Naive B cell (primary cell): Measurements from ENCODE around the gene MVD. TPM values are rescaled to one million over a fixed set of nuclear protein-coding genes. Genes with fewer than 3 reads are reported as not detected.

Experiments used
- ATAC-seq, 2 donors: fragments of 150-1000 bp; cut with Tn5 transposase; 2 replicates each; pipeline ENCODE4 v1.10.0; 2021; ENCODE audit warnings: low read depth in 2 of 2, mild to moderate bottlenecking in 2 of 2, moderate library complexity in 2 of 2
- DNase-seq: peaks from one replicate; pipeline ENCODE4 v3.0.0; 2022
- H3K27ac Mint-ChIP-seq, 6 donors: one replicate each; pipeline ENCODE4 v1.8.0; 2020 to 2022; ENCODE audit warnings: mild to moderate bottlenecking in 6 of 6, mixed read lengths in 6 of 6, moderate library complexity in 5 of 6, inconsistent platforms in 2 of 6
- H3K27me3 Mint-ChIP-seq, 3 donors: one replicate each; pipeline ENCODE4 v1.8.0; 2021 to 2022; ENCODE audit warnings: mixed read lengths in 3 of 3, mild to moderate bottlenecking in 1 of 3
- H3K36me3 Mint-ChIP-seq, 2 donors: one replicate each; pipeline ENCODE4 v1.8.0; 2020 to 2022; ENCODE audit warnings: mixed read lengths in 2 of 2, inconsistent platforms in 1 of 2, mild to moderate bottlenecking in 1 of 2
- H3K4me1 Mint-ChIP-seq, 3 donors: one replicate each; pipeline ENCODE4 v1.8.0; 2020 to 2022; ENCODE audit warnings: mixed read lengths in 3 of 3, inconsistent platforms in 1 of 3, mild to moderate bottlenecking in 1 of 3, moderate library complexity in 1 of 3
- H3K4me3 Mint-ChIP-seq, 8 donors: one replicate each; pipeline ENCODE4 v1.8.0; 2020 to 2022; ENCODE audit warnings: mild to moderate bottlenecking in 8 of 8, mixed read lengths in 8 of 8, moderate library complexity in 8 of 8, inconsistent platforms in 2 of 8
- H3K9me3 Mint-ChIP-seq, 7 donors: one replicate each; pipeline ENCODE4 v1.8.0; 2020 to 2022; ENCODE audit warnings: mixed read lengths in 7 of 7, mild to moderate bottlenecking in 5 of 7, inconsistent platforms in 2 of 7, moderate library complexity in 1 of 7
- polyA plus RNA-seq, 6 donors: library from polyadenylated mRNA; unstranded; fragments of 300-500 nt; fragmentation: Illumina TruSeq; gene quantifications; one replicate each; pipeline ENCODE4 v1.2.3, GENCODE V29; 2021; ENCODE audit warnings: low read depth in 6 of 6

MVD gene
- polyA plus RNA-seq, 6 donors from 2014 or later: 9.7 to 36.1 (median 18.2) TPM

DNA sequence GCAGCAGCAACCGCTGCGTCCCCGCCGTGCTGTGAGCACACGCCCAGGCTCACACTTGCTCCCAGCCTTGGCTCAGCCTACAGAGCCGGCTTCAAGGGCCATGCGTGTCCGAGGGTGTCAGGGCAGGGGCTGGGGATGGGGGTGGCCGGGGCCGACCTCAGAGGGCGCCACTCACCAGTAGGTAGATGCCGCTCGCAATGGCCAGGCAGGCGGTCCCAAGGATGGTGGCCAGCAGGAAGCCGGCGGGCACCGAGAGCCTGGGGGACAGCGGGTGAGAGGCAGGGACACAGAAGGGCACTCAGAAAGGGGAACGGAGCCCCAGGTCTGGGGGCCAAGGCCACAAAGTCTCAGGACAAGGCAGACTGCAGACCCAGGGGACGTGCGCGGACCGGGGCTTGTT, 16.9 kb downstream of the MVD start:
- H3K4me1 Mint-ChIP-seq: peaks cover 40 to 58% (median 48%) of the 10 kb centered on the region in 3 donors

DNA sequence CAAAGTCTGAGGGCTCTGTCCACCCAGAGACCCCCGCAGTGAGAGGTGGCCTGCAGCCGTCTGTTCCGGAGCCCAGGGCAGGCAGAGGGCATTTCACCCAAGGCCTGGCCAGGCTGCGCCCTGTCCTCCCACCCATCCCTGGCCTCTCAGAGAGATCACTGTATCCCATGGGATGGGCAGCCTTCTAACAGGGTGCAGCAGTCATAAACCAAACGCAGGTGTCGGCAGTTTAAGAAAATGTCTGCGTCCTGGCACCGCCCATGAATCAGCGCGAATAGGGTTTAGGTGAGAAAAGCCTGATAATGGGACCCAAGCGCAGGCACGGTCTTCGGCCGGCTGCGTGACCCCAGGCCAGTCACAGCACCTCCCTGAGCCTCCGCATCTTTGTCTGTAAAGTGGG, 17.4 kb downstream of the MVD start:
- Mint-ChIP-seq H3K4me1 (peaks cover 43 to 63% (median 53%) of the 10 kb centered on the region in 3 donors), H3K27ac (peak overlapping the region in 2 of 6 donors; percentile 28 to 47), H3K36me3 (peaks cover 0 to 12% of the 10 kb centered on the region in 2 donors), H3K9me3 (no peaks in the 10 kb centered on the region), H3K4me3 (peak overlapping the region in 4 of 8 donors; percentile 9 to 69 (median 50)), H3K27me3 (no peaks in the 10 kb centered on the region)
- ATAC-seq: no peak
- no peak for DNase-seq

More for the DNA sequence above, 16.9 kb downstream of the MVD start:
- no peaks in the 10 kb centered on the region for H3K27me3 Mint-ChIP-seq
- no peak for DNase-seq
- no peak overlapping the region for H3K27ac Mint-ChIP-seq
- H3K36me3 Mint-ChIP-seq: peaks cover 0 to 12% of the 10 kb centered on the region in 2 donors
- no peak for ATAC-seq
- H3K9me3 Mint-ChIP-seq: no peaks in the 10 kb centered on the region
- H3K4me3 Mint-ChIP-seq: peak overlapping the region in 3 of 8 donors; percentile 10 to 47 (median 44)

DNA sequence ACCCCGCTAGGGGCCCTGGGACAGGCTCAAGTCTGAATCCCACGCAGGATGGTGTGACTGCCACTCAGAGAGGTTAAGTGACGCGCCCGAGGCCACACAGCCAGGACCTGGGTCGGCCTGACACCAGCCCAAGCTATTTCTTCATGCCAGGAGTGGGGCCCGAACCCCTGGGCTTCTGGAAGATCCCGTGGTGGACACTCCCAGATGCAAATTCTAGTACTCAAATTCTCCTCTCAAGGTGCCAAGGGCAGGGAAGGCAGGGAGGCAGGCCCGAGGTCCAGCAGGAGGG, 19.3 kb downstream of the MVD start:
- Mint-ChIP-seq H3K4me1 (peaks cover 47 to 63% (median 57%) of the 10 kb centered on the region in 3 donors), H3K9me3 (no peaks in the 10 kb centered on the region), H3K27me3 (no peaks in the 10 kb centered on the region)

DNA sequence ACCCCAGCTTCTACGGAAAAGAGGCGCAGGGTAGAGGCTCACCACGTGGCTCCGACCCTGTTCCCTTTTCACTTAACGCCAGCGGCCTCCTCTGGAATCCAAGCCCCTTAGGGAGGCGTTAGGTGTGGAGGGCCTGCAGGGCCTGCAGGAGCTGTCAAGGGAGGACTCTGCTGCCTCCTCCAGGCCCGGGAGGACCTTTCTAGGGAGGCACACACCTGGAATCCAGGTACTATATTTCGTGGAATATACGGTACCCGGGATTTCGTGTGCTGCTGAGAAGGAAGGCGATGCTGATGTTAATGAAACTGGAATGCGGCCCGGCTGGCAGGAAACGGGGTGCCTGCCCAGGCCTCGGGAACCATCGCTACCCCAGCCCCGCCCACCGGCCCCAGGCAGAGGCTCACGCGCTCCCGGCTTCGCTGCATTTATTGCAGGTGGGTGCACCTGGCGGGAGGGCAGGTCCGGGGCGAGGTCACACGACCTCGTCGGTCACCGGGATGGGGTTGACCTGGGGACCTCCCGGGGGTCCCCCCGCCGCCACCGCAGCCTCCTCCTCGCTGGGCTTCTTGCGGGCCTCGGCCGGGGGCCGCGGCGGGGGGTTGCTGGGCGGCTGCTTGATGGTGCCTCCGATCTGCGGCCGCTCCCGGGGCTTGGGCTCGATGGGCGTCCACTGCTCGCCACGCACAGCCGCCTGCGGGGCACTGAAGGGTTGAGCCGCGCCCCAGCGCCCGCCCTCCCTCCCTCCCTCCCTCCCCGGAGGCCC, 19.8 kb downstream of the MVD start:
- Mint-ChIP-seq H3K36me3 (peaks cover 0 to 6% of the 10 kb centered on the region in 2 donors), H3K4me1 (peaks cover 50 to 64% (median 57%) of the 10 kb centered on the region in 3 donors), H3K27me3 (no peaks in the 10 kb centered on the region), H3K9me3 (no peaks in the 10 kb centered on the region), H3K27ac (no peak overlapping the region), H3K4me3 (peak overlapping the region in 1 of 8 donors; percentile 44)
- ATAC-seq (no peak), DNase-seq (no peak)

More for the DNA sequence above, 19.3 kb downstream of the MVD start:
- ATAC-seq (no peak), DNase-seq (no peak)
- Mint-ChIP-seq H3K4me3 (peak overlapping the region in 1 of 8 donors; percentile 59), H3K27ac (peak overlapping the region in 1 of 6 donors; percentile 63), H3K36me3 (peaks cover 0 to 6% of the 10 kb centered on the region in 2 donors)

DNA sequence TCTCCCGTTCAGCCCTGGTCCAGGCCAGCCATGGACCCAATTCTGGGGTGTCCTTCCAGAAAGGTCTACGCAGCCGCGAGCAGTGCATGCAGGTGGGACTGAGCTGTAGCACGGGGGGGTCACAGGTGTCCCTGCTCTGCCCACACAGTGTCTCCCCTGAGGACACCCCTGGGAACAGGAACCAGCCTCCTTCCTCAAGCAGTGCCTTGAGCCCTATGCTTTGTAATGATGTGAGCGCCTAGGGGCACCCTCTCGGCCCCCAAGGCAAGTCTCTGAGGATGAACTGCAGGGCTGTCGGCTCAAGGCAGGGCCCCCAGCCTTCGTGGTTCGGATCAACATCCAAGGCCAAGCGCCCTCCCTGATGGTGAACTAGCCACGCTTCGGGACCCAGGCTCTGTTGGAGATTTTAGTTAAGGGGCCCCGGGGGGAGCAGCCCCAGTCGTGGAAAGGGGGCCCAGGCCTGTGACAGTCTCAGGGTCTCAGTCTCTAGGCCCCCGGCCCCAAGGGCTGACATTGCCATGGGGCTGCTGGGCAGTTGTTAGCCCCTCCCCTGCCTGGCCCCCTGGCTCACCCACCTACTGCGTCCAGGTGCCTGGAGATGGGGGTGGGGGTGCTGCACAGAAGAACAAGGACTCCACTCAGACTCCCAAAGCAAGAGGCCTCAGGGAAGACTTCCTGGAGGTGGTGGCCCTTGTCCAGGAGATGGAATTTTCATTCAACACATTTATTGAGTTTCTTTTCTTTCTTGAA, 22.2 kb downstream of the MVD start:
- H3K27me3 Mint-ChIP-seq: no peaks in the 10 kb centered on the region
- peak overlapping the region; percentile 38 to 93 (median 83) for H3K27ac Mint-ChIP-seq
- H3K9me3 Mint-ChIP-seq: no peaks in the 10 kb centered on the region
- ATAC-seq (peak; percentile 22 to 34), DNase-seq (peak; percentile 40)
- peaks cover 56 to 74% (median 71%) of the 10 kb centered on the region in 3 donors for H3K4me1 Mint-ChIP-seq
- H3K4me3 Mint-ChIP-seq: peak overlapping the region; percentile 55 to 90 (median 71)
- H3K36me3 Mint-ChIP-seq: peaks cover 0 to 6% of the 10 kb centered on the region in 2 donors

DNA sequence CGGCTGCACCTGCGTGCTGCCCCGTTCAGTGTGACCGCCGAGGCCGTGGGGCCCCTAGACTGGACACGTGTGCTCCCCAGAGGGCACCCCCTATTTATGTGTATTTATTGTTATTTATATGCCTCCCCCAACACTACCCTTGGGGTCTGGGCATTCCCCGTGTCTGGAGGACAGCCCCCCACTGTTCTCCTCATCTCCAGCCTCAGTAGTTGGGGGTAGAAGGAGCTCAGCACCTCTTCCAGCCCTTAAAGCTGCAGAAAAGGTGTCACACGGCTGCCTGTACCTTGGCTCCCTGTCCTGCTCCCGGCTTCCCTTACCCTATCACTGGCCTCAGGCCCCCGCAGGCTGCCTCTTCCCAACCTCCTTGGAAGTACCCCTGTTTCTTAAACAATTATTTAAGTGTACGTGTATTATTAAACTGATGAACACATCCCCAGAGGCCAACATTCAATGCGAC, 22.8 kb downstream of the MVD start:
- no peak for ATAC-seq
- H3K4me1 Mint-ChIP-seq: peaks cover 57 to 74% (median 71%) of the 10 kb centered on the region in 3 donors

DNA sequence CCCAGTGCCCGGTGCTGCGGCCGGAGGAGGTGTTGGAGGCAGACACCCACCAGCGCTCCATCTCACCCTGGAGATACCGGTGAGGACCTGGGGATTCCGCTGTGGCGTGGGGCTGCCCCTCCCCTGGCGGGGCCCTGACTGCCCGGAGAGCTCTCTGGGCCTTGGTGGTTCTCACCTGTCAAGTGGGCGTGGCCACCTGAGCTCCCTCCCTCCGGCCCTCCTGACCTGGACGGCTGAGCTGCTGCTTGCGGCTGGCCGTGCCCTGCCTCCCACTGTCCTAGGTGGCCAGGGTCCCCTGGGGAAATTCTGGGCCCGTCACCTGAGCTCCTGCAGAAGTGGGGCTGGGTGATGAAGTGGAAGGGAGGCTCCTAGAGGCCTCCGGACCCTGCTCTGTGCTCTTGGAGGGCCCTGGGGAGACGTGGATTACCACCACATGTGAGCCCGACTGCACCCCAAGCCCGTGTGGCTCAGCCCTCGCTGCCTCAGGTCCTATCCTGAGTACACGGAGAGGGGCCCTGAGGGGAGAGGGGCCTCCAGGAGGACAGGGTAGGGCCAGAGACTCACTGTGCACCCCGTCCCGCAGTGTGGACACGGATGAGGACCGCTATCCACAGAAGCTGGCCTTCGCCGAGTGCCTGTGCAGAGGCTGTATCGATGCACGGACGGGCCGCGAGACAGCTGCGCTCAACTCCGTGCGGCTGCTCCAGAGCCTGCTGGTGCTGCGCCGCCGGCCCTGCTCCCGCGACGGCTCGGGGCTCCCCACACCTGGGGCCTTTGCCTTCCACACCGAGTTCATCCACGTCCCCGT, 23.5 kb downstream of the MVD start:
- H3K27ac Mint-ChIP-seq: peak overlapping the region in 1 of 6 donors; percentile 93
- H3K4me1 Mint-ChIP-seq: peaks cover 52 to 70% (median 65%) of the 10 kb centered on the region in 3 donors
- ATAC-seq (peak; percentile 15 to 19), DNase-seq (no peak)
- no peaks in the 10 kb centered on the region for H3K27me3 Mint-ChIP-seq
- H3K36me3 Mint-ChIP-seq: no peaks in the 10 kb centered on the region
- no peaks in the 10 kb centered on the region for H3K9me3 Mint-ChIP-seq
- peak overlapping the region; percentile 55 to 90 (median 71) for H3K4me3 Mint-ChIP-seq

More for the DNA sequence above, 22.8 kb downstream of the MVD start:
- H3K27me3 Mint-ChIP-seq: no peaks in the 10 kb centered on the region
- no peaks in the 10 kb centered on the region for H3K9me3 Mint-ChIP-seq
- peaks cover 0 to 4% of the 10 kb centered on the region in 2 donors for H3K36me3 Mint-ChIP-seq
- peak overlapping the region; percentile 55 to 90 (median 71) for H3K4me3 Mint-ChIP-seq
- no peak for DNase-seq
- H3K27ac Mint-ChIP-seq: peak overlapping the region in 5 of 6 donors; percentile 62 to 93 (median 89)

DNA sequence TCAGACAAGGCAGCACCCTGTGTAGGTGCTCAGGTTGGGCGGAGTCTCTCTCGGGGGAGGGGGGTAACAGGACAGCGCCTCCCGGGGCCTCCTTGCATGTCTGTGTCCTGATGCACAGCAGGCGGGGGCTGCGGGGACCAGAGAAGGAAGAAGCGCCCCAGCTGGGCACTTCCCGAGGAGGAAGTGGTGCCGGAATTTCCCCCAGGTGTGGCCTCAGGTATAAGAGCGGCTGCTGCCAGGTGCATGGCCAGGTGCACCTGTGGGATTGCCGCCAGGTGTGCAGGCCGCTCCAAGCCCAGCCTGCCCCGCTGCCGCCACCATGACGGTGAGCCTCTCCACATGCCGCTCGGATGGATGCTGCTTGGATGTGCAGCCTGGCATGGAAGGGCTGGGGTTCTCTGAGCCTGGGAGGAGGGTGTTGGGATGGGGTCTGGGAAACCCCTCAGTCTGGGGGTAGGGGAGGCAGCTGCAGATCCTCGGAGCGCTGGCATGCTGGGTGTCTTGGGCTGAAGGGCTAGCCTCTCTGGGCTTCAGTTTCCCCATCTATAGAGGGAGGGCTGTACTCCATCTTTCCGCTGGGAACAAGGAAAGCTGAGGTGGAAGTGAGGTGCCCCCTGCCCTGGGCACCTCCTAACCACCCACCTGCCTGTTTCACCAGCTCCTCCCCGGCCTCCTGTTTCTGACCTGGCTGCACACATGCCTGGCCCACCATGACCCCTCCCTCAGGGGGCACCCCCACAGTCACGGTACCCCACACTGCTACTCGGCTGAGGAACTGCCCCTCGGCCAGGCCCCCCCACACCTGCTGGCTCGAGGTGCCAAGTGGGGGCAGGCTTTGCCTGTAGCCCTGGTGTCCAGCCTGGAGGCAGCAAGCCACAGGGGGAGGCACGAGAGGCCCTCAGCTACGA, 24.3 kb downstream of the MVD start, which contains the start of gene IL17C:
Gene IL17C (plus strand): TSS at position 250 of the 908 bp plus-strand sequence. CDS start 70 bp downstream, at position 320.
- H3K36me3 Mint-ChIP-seq: no peaks in the 10 kb centered on the region
- peaks cover 48 to 70% (median 60%) of the 10 kb centered on the region in 3 donors for H3K4me1 Mint-ChIP-seq
- H3K4me3 Mint-ChIP-seq: peak within 1 kb of the TSS; percentile 62 to 86 (median 77)
- H3K27me3 Mint-ChIP-seq: no peaks in the 10 kb centered on the region
- peak; percentile 54 for DNase-seq
- H3K27ac Mint-ChIP-seq: peak within 1 kb of the TSS; percentile 48 to 91 (median 65)
- peak; percentile 6 to 12 for ATAC-seq
- no peaks in the 10 kb centered on the region for H3K9me3 Mint-ChIP-seq

DNA sequence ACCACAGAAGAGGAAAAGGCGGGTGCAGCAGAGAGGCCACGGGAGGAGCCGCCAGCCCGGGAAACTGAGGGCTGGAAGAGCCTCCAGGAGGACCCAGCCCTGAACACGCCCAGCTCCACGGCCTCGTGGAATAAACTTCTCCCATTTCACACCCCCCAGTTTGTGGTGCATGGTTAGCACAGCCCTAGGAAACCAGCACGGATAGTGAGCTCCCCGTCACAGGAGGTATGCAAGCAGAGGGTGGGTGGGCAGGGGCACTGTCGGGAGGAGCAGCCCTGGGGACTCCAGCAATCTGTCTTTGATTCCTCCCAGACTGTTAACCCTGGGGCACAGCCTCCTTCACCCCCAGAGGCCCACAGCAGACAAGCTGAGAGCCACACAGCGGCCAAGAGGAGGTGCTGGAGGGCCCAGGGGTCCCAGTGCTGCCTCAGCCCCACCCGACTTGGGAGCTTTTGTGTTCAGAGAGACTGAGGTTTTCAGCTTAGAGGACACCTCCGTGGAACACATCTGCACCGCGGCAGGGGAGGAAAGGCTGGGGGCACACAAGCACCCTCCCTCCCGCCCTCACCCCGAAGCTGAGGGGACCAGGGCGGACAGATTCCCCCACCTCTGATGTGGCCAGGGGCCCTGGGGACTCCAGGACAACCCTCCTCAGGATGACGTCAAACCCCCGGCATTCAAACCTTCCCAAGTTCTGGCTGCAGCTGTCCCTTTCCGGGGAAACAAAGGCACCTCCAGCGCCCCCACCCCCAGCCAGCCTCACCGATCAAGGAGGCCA, 26.2 kb downstream of the MVD start:
- peaks cover 43 to 73% (median 62%) of the 10 kb centered on the region in 3 donors for H3K4me1 Mint-ChIP-seq
- H3K9me3 Mint-ChIP-seq: no peaks in the 10 kb centered on the region
- ATAC-seq: no peak

DNA sequence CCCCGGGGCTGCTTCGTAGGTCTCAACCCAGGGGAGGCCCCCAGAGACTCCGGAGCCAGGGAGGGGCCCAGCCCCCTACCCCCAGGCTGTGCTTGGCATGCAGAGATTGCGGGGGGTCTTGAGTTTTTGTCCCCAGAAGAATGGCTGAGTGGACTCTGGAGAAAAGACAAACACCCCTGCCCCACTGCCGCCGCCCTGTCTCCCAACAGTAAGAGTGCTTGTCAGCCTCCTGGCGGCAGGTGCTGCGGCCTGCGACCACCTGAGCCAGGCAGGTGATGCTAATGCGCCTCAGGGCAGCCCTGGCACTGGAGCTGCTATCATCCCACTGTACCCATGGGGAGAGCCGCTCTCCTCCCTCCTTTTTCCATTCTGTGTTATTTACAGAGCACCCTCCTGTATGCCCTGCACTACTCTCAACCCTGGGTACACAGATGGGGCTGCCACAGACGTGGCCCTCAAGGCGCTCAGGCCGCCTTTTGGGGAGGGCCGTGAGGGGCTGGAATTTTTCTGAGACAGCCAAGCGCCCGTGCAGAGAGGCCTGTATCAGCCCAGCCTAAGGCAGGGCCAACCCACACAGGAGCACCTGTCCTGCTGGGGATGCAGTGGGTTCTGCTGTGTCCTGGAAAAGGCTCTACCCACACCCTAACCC, 27.1 kb downstream of the MVD start:
- Mint-ChIP-seq H3K27me3 (no peaks in the 10 kb centered on the region), H3K4me3 (peak overlapping the region; percentile 73 to 88 (median 83)), H3K4me1 (peaks cover 43 to 64% (median 53%) of the 10 kb centered on the region in 3 donors), H3K36me3 (no peaks in the 10 kb centered on the region), H3K27ac (peak overlapping the region; percentile 21 to 88 (median 74)), H3K9me3 (no peaks in the 10 kb centered on the region)
- DNase-seq (no peak), ATAC-seq (no peak)

More for the DNA sequence above, 26.2 kb downstream of the MVD start:
- no peaks in the 10 kb centered on the region for H3K36me3 Mint-ChIP-seq
- no peak for DNase-seq
- H3K27ac Mint-ChIP-seq: peak overlapping the region in 4 of 6 donors; percentile 34 to 74 (median 68)
- no peaks in the 10 kb centered on the region for H3K27me3 Mint-ChIP-seq
- H3K4me3 Mint-ChIP-seq: peak overlapping the region in 6 of 8 donors; percentile 60 to 87 (median 83)

DNA sequence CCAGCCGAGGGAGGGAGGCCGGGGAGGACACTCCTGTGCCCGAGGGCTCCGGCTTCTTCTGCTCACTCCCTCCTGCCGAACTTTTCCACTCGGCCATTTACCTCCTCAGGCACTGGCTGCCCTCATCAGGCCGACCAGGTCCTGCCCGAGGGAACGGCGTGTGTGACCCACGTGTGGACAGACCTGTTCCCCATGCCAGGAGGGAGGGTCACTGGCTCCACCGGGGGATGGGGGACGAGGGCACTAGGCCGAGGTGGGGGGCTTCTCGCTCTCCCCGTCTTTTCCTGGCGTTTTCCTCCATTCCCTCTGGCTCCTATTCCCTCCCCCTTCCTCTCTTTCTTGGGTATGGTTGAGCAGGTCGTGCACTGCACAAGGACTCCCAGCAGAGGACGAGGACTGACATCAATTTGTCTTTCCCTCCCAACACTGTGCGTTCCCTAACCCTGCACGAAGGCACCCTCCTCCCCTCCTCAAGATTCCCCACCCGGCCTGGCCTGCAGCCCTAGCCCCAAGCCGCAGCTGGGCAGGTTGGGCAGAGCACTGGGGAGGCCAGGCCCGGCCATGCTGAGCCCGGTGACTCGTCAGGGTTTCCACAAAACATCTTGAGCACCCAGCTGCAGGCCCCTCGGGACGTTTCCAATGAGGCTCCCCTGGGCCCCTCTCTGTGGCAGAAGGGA, 27.8 kb downstream of the MVD start:
- no peak for ATAC-seq
- H3K27me3 Mint-ChIP-seq: no peaks in the 10 kb centered on the region
- no peaks in the 10 kb centered on the region for H3K36me3 Mint-ChIP-seq
- peak overlapping the region; percentile 83 to 91 (median 86) for H3K4me3 Mint-ChIP-seq
- H3K4me1 Mint-ChIP-seq: peaks cover 37 to 57% (median 47%) of the 10 kb centered on the region in 3 donors
- peak overlapping the region in 5 of 6 donors; percentile 85 to 90 (median 85) for H3K27ac Mint-ChIP-seq
- no peak for DNase-seq
- no peaks in the 10 kb centered on the region for H3K9me3 Mint-ChIP-seq
